Measurements from ENCODE around the gene DPY19L3. TPM values are rescaled to one million over a fixed set of nuclear protein-coding genes. Genes with fewer than 3 reads are reported as not detected.

DPY19L3 gene
- polyA plus RNA-seq, 1 of the 3 experiments (the other 2 are of a cell fraction): 25.2 TPM

DNA sequence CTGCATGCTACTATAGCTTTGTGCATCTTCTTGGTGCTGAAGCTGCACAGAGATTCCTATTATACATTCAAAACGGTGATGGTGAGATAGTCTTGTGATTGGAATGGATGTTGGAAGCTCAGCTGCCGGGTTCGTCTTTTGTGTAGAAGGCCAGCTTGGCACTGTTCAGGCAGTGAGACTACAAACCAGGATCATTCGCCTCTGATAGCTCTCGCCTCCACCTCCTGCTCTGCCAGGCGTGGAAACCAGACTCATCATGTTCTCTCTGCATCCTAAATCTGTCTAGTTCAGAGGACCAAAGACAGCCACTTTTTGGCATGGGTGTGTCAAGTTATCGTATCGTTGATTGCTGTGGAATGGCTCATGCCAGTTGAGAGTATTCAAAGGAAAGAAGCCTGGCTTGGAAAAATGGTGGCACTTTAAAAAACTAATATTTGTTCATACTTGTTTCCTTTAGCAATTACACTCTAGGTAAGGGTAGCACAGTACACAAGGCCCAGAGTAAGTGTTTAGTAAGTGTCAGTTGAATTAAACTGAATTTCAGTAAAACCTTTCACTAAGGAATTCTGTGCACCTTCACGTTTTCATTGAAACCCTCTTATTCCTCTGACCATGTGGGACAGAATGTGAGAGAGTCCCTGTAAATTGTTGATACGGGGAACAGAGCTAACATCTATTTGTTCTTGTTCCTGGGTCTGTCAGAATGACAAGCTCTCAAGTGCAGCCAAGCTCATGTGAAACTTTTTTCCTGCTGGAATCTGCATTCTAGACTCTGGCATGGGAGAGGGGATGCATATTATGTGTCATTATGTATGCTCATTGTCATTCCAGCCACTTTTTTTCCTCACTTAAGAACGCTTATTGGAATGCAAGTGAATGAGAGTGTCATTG lies 69.8 kb downstream of the DPY19L3 start:
- Histone ChIP-seq H3K27me3 (ENCODE audit: insufficient read depth) (no peaks in the 10 kb centered on the region), H2AFZ (ENCODE audit: low read depth) (no peak overlapping the region), H3K9me2 (no peaks in the 10 kb centered on the region), H3K4me3 (ENCODE audit: low read depth in 2 of 2, low read length in 1 of 2) (no peak overlapping the region), H3K9me3 (no peaks in the 10 kb centered on the region), H4K20me1 (ENCODE audit: insufficient read depth) (no peaks in the 10 kb centered on the region), H3K4me1 (ENCODE audit: control insufficient read depth in 1 of 2, insufficient read depth in 2 of 2, low read depth in 1 of 2, low read length in 1 of 2) (peaks cover 0 to 7% of the 10 kb centered on the region in 2 experiments; a peak in 1 of 4 replicates), H3K4me2 (no peak overlapping the region), H3F3A (replicated peaks; ENCODE audit: insufficient read depth) (no peaks in the 10 kb centered on the region), H3K36me3 (replicated peaks in 1 of 2; ENCODE audit: control insufficient read depth in 1 of 2, insufficient read depth in 2 of 2, low read length in 1 of 2) (peaks cover 28 to 48% of the 10 kb centered on the region in 2 experiments), H3K79me2 (ENCODE audit: insufficient read depth) (no peaks in the 10 kb centered on the region), H3K9ac (no peak overlapping the region), H3K27ac (ENCODE audit: low read depth in 2 of 2, low read length in 1 of 2) (no peak overlapping the region)
- ChIA-PET CTCF (interaction anchor here (1.4 to 2.8 kb wide), 2 partner anchors 11 to 95 kb away, joined by 5 to 15 read pairs; no protein-coding TSS in a partner anchor), POLR2A (no interaction called here)
- DNase-seq: no peak
- 94% methylated on average over 11 of the region's 11 CpGs for WGBS (ENCODE audit: low lambda C conversion rate)
- TF ChIP-seq ELF1 (IDR thresholded peaks at IDR 0.05): no peak
- TF ChIP-seq EP300 (IDR thresholded peaks at IDR 0.05; ENCODE audit: borderline replicate concordance in 1 of 2, low read depth in 1 of 2, low read length in 1 of 2): no peak
- TF ChIP-seq, protein P1, sequence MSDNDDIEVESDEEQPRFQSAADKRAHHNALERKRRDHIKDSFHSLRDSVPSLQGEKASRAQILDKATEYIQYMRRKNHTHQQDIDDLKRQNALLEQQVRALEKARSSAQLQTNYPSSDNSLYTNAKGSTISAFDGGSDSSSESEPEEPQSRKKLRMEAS (IDR thresholded peaks at IDR 0.05; ENCODE audit: low read depth): no peak
- TF ChIP-seq, protein P2, sequence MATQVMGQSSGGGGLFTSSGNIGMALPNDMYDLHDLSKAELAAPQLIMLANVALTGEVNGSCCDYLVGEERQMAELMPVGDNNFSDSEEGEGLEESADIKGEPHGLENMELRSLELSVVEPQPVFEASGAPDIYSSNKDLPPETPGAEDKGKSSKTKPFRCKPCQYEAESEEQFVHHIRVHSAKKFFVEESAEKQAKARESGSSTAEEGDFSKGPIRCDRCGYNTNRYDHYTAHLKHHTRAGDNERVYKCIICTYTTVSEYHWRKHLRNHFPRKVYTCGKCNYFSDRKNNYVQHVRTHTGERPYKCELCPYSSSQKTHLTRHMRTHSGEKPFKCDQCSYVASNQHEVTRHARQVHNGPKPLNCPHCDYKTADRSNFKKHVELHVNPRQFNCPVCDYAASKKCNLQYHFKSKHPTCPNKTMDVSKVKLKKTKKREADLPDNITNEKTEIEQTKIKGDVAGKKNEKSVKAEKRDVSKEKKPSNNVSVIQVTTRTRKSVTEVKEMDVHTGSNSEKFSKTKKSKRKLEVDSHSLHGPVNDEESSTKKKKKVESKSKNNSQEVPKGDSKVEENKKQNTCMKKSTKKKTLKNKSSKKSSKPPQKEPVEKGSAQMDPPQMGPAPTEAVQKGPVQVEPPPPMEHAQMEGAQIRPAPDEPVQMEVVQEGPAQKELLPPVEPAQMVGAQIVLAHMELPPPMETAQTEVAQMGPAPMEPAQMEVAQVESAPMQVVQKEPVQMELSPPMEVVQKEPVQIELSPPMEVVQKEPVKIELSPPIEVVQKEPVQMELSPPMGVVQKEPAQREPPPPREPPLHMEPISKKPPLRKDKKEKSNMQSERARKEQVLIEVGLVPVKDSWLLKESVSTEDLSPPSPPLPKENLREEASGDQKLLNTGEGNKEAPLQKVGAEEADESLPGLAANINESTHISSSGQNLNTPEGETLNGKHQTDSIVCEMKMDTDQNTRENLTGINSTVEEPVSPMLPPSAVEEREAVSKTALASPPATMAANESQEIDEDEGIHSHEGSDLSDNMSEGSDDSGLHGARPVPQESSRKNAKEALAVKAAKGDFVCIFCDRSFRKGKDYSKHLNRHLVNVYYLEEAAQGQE (IDR thresholded peaks at IDR 0.05; ENCODE audit: low read depth, low read length): no peak
- no peak for TF ChIP-seq YY1 (IDR thresholded peaks at IDR 0.05; ENCODE audit: low read depth)
- TF ChIP-seq EZH2phosphoT487 (IDR thresholded peaks at IDR 0.05; ENCODE audit: borderline replicate concordance, low read depth): no peak
- TF ChIP-seq, protein P3, sequence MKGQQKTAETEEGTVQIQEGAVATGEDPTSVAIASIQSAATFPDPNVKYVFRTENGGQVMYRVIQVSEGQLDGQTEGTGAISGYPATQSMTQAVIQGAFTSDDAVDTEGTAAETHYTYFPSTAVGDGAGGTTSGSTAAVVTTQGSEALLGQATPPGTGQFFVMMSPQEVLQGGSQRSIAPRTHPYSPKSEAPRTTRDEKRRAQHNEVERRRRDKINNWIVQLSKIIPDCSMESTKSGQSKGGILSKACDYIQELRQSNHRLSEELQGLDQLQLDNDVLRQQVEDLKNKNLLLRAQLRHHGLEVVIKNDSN (IDR thresholded peaks at IDR 0.05; ENCODE audit: borderline replicate concordance, low read depth): no peak
- TF ChIP-seq FOXJ3 (CRISPR knock-in tag; IDR thresholded peaks at IDR 0.05): no peak
- TF ChIP-seq, protein P4, sequence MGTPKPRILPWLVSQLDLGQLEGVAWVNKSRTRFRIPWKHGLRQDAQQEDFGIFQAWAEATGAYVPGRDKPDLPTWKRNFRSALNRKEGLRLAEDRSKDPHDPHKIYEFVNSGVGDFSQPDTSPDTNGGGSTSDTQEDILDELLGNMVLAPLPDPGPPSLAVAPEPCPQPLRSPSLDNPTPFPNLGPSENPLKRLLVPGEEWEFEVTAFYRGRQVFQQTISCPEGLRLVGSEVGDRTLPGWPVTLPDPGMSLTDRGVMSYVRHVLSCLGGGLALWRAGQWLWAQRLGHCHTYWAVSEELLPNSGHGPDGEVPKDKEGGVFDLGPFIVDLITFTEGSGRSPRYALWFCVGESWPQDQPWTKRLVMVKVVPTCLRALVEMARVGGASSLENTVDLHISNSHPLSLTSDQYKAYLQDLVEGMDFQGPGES (IDR thresholded peaks at IDR 0.05; ENCODE audit: low read depth, low read length): no peak
- no peak for TF ChIP-seq FOXM1 (IDR thresholded peaks at IDR 0.05; ENCODE audit: low read depth)
- TF ChIP-seq, protein P5, sequence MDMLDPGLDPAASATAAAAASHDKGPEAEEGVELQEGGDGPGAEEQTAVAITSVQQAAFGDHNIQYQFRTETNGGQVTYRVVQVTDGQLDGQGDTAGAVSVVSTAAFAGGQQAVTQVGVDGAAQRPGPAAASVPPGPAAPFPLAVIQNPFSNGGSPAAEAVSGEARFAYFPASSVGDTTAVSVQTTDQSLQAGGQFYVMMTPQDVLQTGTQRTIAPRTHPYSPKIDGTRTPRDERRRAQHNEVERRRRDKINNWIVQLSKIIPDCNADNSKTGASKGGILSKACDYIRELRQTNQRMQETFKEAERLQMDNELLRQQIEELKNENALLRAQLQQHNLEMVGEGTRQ (IDR thresholded peaks at IDR 0.05; ENCODE audit: borderline replicate concordance, low read depth, low read length): no peak
- TF ChIP-seq TAF1 (IDR thresholded peaks at IDR 0.05; ENCODE audit: borderline replicate concordance, low read depth, low read length): no peak
- no peak for TF ChIP-seq RXRA (IDR thresholded peaks at IDR 0.05; ENCODE audit: borderline replicate concordance, low read depth)
- no peak for TF ChIP-seq FOSL2 (IDR thresholded peaks at IDR 0.05; ENCODE audit: borderline replicate concordance, low read depth)
- TF ChIP-seq TCF12 (IDR thresholded peaks at IDR 0.05): no peak

All from SK-N-SH (cell line).